ENCODE results near the gene HSFX2. TPM values are rescaled to one million over a fixed set of nuclear protein-coding genes. Genes with fewer than 3 reads are reported as not detected.

HSFX2 gene
- total and polyA plus RNA-seq, 9 of the 15 experiments (the other 6 are each of a cell fraction or from before 2014, with no cell fraction given): 0.10 to 0.18 (median 0.11) TPM; not detected in 6

DNA sequence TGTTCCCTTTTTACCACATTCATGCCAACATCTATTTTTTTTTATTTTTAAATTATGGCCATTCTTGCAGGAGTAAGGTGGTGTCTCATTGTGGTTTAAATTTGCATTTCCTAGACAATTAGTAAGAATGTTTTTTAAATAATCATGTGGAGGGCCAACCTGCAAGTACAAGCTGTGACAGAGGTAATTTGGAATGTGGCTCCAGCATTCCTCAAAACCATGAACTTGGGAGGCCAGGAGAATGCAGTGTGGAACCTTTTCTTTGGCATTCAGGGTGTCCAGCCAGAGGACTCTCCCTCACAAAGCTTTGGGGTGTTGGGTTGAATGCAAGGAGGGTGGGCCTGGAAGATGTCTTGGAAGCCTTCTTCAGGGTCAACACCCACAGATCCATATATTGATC is 43.7 kb upstream of the HSFX2 start:
- no peak overlapping the region for H3K4me2 ChIP-seq (ENCODE audit: insufficient read depth, low read length)
- H2AFZ ChIP-seq (ENCODE audit: low read depth, low read length): no peak overlapping the region
- H3K9ac ChIP-seq (ENCODE audit: insufficient read depth in 1 of 2, low read depth in 2 of 2, low read length in 2 of 2): no peak overlapping the region
- H3K79me2 ChIP-seq (ENCODE audit: control insufficient read depth, insufficient read depth, low read length): no peaks in the 10 kb centered on the region
- no peak overlapping the region for H3K27ac ChIP-seq (ENCODE audit: extremely low read depth, low read depth, low read length)
- no peaks in the 10 kb centered on the region for H4K20me1 ChIP-seq (replicated peaks; ENCODE audit: control insufficient read depth, insufficient read depth, low read length)
- ATAC-seq: no peak
- no peaks in the 10 kb centered on the region for H3K36me3 ChIP-seq (ENCODE audit: control insufficient read depth, insufficient read depth, low read length)
- in situ Hi-C loops (cut with MboI): loop anchor here (25.0 kb wide), 1 partner anchor 127 kb away; the partner anchor contains the start of gene IDS
- H3K4me1 ChIP-seq (replicated peaks in 1 of 2; ENCODE audit: control insufficient read depth in 2 of 2, insufficient read depth in 2 of 2, low read length in 2 of 2): no peaks in the 10 kb centered on the region
- no peaks in the 10 kb centered on the region; the same call in 1 of the 2 replicates for H3K9me3 ChIP-seq (replicated peaks; ENCODE audit: control insufficient read depth, insufficient read depth, low read depth, low read length)
- H3K27me3 ChIP-seq (ENCODE audit: control insufficient read depth in 2 of 2, insufficient read depth in 2 of 2, low read length in 2 of 2): peaks cover 0 to 7% of the 10 kb centered on the region in 2 experiments; a peak in 1 of 5 replicates
- CTCF ChIA-PET (ENCODE audit: low intra/inter-chr PET ratio): no interaction called here
- FAIRE-seq: no peak
- no peaks in the 10 kb centered on the region for H3K9me1 ChIP-seq (ENCODE audit: control insufficient read depth, insufficient read depth, low read length)
- H3K4me3 ChIP-seq: no peak overlapping the region
- intact Hi-C loops (cut with micrococcal nuclease): no loop called here
- no TSS peak for BruUV-seq (replicated peaks)
- POLR2A ChIA-PET: no interaction called here
- DNase-seq (ENCODE audit: extremely low read depth in 1 of 4, low spot score in 3 of 4): no peak
- no peak for TF ChIP-seq STAT5B (CRISPR knock-in tag; IDR thresholded peaks at IDR 0.05)
- no peak for TF ChIP-seq ATF7 (IDR thresholded peaks at IDR 0.05)
- TF ChIP-seq HMG20A (CRISPR knock-in tag; conservative IDR thresholded peaks at IDR 0.05): no peak
- TF ChIP-seq SRSF9 (IDR thresholded peaks at IDR 0.05; ENCODE audit: borderline replicate concordance, low read depth, low read length): no peak
- no peak for TF ChIP-seq TCF3 (CRISPR knock-in tag; IDR thresholded peaks at IDR 0.05)
- no peak for TF ChIP-seq ZBTB17 (CRISPR knock-in tag; IDR thresholded peaks at IDR 0.05)
- TF ChIP-seq, protein P1, sequence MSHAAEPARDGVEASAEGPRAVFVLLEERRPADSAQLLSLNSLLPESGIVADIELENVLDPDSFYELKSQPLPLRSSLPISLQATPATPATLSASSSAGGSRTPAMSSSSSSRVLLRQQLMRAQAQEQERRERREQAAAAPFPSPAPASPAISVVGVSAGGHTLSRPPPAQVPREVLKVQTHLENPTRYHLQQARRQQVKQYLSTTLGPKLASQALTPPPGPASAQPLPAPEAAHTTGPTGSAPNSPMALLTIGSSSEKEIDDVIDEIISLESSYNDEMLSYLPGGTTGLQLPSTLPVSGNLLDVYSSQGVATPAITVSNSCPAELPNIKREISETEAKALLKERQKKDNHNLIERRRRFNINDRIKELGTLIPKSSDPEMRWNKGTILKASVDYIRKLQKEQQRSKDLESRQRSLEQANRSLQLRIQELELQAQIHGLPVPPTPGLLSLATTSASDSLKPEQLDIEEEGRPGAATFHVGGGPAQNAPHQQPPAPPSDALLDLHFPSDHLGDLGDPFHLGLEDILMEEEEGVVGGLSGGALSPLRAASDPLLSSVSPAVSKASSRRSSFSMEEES (CRISPR knock-in tag; IDR thresholded peaks at IDR 0.05): no peak
- TF ChIP-seq HNRNPUL1 (IDR thresholded peaks at IDR 0.05; ENCODE audit: low read length): no peak
- no peak for TF ChIP-seq MCM2 (IDR thresholded peaks at IDR 0.05; ENCODE audit: low read depth)
- no peak for TF ChIP-seq CEBPB (tag; IDR thresholded peaks at IDR 0.05)
- no peak for TF ChIP-seq ZNF354B (CRISPR knock-in tag; IDR thresholded peaks at IDR 0.05)
- TF ChIP-seq, protein P2, sequence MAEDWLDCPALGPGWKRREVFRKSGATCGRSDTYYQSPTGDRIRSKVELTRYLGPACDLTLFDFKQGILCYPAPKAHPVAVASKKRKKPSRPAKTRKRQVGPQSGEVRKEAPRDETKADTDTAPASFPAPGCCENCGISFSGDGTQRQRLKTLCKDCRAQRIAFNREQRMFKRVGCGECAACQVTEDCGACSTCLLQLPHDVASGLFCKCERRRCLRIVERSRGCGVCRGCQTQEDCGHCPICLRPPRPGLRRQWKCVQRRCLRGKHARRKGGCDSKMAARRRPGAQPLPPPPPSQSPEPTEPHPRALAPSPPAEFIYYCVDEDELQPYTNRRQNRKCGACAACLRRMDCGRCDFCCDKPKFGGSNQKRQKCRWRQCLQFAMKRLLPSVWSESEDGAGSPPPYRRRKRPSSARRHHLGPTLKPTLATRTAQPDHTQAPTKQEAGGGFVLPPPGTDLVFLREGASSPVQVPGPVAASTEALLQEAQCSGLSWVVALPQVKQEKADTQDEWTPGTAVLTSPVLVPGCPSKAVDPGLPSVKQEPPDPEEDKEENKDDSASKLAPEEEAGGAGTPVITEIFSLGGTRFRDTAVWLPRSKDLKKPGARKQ (CRISPR knock-in tag; IDR thresholded peaks at IDR 0.05): no peak
- TF ChIP-seq RBM15 (IDR thresholded peaks at IDR 0.05; ENCODE audit: insufficient read depth, low read length): no peak
- TF ChIP-seq CEBPZ (IDR thresholded peaks at IDR 0.05; ENCODE audit: borderline replicate concordance, low read depth, low read length): no peak
